T47D (cell line): ENCODE results near the gene SLC35F6.
A peak's percentile ranks its signal among the peaks of the same experiment; 100 is the strongest.
"Not testable (repeated sequence)": the region's sequence is repeated elsewhere in the genome, so short reads cannot be mapped to it uniquely, and the experiment has no call there.

Source experiments
- DNase-seq, 2 experiments: peaks; one replicate each; pipeline versions ENCODE4 v3.0.0 to v3.0.0-alpha.2; 2011 to 2012; ENCODE audit warnings: low read depth in 1 of 2, low spot score in 1 of 2
- JUND ChIP-seq: IDR thresholded peaks from 2 replicates; pipeline ENCODE4 v1.6.1; 2012; ENCODE audit warnings: low read depth
- in situ Hi-C: cut with HindIII; loops from 2 replicates; pipeline ENCODE4 v1.10.0; 2016; ENCODE audit warnings: low sequenced_read_pairs, low pct_unique_long_range_greater_than_20kb

SLC35F6 gene

GRCh38 chr2:26785431-26786206, 21.5 kb downstream of the SLC35F6 start, which contains the start of gene CENPA:
TSS of gene CENPA (plus strand) at chr2:26786056. CDS start at chr2:26786197, 141 bp downstream.
- no peak for TF ChIP-seq JUND
- in situ Hi-C loops = no loop called here
- peak; percentile 96 to 99 for DNase-seq

DNA sequence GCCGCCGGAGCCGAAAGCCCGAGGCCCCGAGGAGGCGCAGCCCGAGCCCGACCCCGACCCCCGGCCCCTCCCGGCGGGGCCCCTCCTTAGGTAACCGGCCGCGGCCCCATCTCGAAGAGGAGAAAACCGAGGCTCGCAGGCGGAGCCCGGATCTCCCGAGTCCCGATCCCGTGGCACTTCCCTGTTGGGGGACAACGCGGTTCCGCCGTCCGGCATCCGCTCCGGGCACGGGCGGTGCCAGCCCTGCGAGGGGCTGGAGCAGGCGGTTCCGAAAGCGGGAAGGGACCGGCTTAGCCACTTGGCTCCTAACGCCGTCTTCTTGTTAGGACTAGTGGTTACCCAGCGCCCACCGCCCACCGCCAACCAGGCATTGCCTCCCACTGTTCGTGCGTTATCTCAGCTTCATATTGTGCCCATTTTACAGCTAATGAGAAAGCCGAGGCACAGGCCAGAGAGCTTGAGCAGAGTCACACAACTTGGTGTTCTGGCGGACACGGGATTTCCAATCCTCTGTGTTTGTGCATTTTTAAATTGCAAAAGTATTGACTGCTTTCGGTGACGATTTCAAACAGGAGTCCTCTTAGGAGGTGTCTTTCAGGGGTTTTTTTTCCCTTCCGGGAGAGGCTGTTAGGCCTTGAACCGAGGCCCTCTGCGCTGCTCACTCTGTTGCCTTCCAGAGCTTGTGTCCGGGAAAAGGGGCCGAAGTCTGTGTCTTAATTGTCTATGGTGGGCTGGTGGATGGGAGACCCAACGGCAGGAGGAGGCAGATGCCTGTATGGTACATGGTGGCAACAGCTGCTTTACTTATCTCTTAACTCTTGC, 22.3 kb downstream of the SLC35F6 start:
- in situ Hi-C loops = no loop called here
- TF ChIP-seq JUND = no peak
- no peak for DNase-seq

DNA sequence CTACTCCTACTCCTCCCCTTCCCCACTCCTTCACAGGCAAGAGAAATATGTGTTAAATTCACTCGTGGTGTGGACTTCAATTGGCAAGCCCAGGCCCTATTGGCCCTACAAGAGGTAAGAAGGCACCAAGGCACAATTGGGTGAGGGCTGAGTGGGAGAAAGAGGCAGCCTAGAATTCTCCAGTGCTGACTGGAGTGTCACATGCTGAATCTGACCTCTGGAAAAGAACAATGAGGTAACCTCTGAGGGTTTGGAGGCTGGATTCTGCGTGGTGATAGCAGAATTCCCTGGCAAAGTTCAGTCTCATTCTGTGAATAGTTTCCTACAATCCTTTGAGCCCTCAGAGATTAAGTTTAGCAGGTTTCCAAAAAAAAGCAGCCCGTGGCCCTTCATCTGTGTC, 28.6 kb downstream of the SLC35F6 start:
- in situ Hi-C loops = no loop called here
- no peak for TF ChIP-seq JUND
- no peak for DNase-seq

DNA sequence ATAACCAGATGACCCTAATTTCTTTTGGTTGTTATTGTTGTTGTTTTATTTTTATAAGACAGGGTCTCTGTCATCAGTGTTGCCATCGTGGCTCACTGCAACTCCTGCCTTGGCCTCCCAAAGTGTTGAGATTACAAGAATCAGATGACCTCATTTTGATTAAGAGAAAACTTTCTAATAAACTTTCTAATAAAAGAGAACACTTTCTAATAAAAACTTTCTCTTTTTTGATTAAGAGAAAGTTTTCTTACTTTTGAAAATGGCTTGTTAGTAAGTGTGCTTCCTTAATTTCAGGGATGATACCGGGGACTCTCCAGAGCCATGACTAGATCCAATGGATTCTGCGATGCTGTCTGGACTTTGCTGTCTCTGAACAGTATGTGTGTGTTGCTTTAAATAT, 29.4 kb downstream of the SLC35F6 start:
- no peak for DNase-seq
- in situ Hi-C loops = no loop called here
- TF ChIP-seq JUND = no peak

DNA sequence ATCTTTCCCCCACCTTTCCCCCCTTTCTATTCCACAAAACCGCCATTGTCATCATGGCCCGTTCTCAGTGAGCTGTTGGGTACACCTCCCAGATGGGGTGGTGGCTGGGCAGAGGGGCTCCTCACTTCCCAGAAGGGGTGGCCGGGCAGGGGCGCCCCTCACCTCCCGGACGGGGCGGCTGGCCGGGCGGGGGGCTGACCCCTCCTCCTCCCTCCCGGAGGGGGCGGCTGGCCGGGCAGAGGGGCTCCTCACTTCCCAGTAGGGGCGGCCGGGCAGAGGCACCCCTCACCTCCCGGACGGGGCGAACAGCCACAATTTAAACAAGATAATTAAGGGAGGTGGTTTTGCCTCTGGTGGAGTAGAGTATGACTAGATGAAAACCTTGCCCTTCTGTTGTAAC, 31.1 kb downstream of the SLC35F6 start:
- in situ Hi-C loops = not testable (repeated sequence)

GRCh38 chr2:26801328-26801727, 37.2 kb downstream of the SLC35F6 start:
- no peak for TF ChIP-seq JUND
- DNase-seq = no peak
- in situ Hi-C loops = no loop called here

More for the DNA sequence above, 31.1 kb downstream of the SLC35F6 start:
- not testable (repeated sequence) for DNase-seq

DNA sequence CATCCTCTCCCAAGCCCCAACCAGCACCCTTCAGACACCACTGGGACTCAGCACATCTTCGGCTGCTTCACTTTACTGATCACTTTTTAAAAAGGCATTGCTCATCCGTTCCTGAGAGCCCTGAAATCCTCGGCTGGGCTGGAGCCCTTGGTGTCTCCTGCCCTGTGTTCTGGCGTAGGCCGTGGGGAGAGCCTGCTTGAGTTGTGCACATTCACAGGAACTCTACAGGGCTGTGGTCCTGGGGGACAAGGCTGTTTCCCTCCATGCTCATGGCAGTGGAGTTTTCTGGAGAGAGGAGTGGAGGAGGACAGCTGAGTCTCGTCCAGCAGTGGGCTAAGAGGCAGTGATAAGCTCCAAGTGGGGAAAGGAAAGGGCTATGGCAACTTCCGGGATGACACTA, 37.7 kb downstream of the SLC35F6 start:
- no peak for DNase-seq
- TF ChIP-seq JUND = no peak
- in situ Hi-C loops = no loop called here

DNA sequence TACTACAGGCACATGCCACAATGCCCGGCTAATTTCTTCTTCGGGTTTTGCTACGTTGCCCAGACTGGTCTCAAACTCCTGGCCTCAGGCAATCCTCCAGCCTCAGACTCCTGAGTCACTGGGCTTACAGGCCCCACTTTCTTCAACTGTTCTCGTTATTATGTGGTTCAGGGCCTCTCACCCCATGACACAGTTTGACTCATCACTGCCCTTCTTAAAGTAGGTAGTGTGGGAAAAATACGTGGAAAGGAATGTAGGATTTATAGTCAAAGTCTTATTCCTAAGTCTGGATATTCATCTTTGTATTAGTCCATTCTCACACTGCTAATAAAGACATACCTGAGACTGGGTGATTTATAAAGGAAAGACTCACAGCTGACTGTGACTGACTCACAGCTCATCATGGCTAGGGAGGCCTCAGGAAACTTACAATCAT, 41.2 kb downstream of the SLC35F6 start:
- DNase-seq = no peak
- in situ Hi-C loops = no loop called here
- TF ChIP-seq JUND = no peak

DNA sequence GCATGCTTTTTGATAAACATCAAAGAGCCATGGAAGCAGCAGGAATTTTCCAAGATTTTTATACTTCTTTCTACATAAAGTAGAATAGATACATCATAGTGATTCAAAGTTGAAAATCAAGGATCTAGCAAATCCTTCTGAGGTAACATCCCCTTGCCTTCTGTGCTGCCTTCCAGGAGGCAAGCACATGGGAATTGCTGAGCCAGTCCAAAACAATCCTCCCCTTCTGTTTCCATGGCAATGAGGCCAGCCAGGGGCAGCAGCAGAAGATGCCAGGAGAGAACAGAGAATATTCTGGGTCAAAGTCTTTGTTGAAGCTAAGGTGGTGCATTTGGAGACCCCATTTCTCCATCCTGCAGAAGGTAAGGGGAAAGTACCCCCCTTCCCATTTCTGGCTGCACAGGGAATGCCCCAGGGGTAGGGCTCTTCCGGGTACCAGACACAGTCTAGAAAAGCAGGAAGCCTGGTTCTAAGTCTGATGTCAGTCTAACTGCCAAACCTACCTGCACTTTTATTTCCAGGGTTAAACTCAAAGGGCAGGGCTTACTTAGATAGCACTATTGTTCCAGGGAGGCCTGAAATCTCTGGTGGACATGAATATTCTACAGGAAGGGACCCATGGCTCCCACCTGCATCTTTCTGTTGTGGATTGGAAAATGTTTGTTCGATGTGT, 43.8 kb downstream of the SLC35F6 start:
- DNase-seq = no peak
- no peak for TF ChIP-seq JUND
- in situ Hi-C loops = no loop called here

DNA sequence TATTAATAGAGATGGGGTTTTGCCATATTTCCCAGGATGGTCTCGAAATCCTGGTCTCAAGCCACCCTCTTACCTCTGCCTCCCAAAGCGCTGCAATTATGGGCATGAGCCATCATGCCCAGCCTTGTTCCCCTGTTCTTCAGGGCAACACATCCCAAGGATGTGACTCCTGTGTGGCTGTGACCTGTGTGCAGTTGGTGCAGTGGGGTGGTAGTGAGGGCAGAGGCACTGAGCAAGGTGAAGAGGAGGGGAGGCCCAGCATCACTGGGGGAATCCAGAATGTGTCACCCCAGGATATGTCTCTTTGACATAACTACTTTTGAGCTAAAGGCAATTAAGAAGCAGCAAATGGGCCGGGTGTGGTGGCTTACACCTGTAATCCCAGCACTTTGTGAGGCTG, 45.1 kb downstream of the SLC35F6 start:
- DNase-seq = no peak
- in situ Hi-C loops = no loop called here
- TF ChIP-seq JUND = no peak

DNA sequence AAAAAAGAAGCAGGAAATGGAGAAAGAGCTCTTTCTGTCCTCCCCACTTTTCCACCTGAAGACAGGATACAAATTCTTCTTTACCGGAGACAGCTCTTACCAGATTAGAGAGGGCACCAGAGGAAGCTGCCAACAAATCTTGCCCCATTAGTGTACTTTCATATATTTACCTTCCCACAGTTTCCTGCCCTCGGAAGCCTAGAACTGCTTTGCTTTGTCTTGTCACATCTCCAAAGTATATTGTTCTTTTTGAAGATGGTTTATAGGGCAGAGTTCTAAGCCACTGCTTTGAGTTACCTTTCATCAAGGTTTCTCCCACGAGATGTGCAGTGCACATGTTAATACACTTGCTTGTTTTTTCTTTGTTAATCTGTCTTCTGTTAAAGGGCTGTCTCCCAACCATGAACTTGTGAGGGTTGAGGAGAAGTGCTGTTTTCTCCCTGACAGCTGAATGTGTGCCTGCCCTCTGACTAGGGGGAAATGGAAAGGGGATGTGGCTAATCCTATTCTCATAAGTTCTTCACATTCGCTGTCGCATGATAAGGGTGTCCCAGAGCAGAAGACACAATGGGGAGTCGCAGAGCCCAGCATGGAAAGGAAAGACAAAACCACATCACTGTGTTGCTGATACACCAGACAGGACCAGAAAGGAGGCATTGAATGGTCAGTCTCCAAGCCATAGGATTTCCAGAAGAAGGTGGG, 45.9 kb downstream of the SLC35F6 start:
- in situ Hi-C loops = no loop called here
- no peak for TF ChIP-seq JUND
- DNase-seq = no peak

DNA sequence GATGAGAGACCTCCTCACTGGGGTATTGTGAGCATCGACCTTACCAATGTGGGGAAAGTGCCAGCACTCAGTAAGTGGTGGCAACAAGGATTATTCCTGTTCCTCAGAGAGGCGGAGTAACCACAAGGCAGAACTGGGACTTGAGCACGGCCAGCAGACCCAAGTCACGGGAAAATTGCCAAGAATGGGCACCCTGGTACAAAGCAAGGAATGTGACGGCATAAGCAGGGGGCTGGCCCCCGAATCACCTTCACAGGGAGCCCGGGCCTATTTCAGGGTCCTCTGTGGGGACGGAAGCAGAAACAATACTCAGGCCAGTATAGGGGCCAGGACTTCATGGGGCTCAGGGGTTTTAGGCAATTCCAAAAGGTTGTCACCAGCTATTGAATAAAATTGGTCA, 47.2 kb downstream of the SLC35F6 start:
- no peak for DNase-seq
- in situ Hi-C loops = no loop called here
- no peak for TF ChIP-seq JUND
